ENCODE measurements around the gene ODAD2.

Gene ODAD2

DNA sequence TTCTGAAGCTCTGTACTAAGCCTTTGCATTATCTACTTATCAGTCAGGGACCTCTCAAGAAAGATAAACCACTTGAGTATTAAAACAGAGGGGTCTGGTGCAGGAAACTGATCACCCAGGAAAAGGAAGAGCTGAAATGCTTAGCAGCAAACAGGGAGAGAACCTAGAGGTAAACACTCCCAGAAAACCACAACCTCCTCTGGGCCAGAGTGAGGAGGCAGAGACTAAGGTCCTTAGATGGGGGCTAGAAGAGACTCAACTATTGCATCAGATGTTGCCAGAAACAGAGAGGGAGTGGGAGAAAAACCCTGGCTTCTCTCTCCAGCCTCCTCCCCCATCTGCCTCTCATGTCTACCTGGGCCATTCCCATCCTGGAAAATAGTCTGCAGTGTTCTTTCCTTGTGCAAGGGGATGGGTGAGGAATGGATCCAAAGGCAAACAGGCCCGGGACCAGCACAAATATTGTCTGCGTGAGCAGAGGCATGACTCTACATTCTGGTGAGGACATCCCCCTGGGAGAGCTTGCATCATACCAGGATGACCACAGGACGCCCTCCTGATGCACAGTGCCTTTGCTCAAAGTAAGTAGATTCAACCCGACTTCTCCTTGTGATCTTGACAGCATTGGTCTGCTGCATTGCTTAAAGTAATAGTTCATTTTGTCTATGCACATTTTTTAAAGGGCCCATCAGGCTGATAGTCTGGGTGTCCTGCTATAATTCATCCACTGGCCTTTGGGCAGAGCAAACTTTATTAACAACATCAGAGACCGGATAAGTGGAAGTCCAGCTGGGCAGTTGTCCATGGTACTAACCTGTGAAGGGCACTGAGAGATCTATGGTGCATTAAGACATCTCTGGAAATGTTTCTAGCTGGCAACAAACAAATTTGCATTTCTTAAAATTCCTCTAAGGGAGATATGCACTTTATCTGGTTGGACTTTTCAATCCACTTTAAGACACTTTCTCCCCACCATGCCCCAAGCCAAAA lies 22.4 kb upstream of the ODAD2 start:
- Histone ChIP-seq H3K4me3 (ENCODE audit: low read depth, low read length) (no peak overlapping the region), H3K27ac (no peak overlapping the region), H3K27me3 (replicated peaks) (no peaks in the 10 kb centered on the region), H3K36me3 (replicated peaks) (no peaks in the 10 kb centered on the region)
- TF ChIP-seq CTCF (IDR thresholded peaks at IDR 0.05; ENCODE audit: low read depth, low read length, missing control alignments): no peak
- DNase-seq: no peak
- in situ Hi-C loops (cut with HindIII; ENCODE audit: low pct_ligation_motif_present, low sequenced_read_pairs): no loop called here

DNA sequence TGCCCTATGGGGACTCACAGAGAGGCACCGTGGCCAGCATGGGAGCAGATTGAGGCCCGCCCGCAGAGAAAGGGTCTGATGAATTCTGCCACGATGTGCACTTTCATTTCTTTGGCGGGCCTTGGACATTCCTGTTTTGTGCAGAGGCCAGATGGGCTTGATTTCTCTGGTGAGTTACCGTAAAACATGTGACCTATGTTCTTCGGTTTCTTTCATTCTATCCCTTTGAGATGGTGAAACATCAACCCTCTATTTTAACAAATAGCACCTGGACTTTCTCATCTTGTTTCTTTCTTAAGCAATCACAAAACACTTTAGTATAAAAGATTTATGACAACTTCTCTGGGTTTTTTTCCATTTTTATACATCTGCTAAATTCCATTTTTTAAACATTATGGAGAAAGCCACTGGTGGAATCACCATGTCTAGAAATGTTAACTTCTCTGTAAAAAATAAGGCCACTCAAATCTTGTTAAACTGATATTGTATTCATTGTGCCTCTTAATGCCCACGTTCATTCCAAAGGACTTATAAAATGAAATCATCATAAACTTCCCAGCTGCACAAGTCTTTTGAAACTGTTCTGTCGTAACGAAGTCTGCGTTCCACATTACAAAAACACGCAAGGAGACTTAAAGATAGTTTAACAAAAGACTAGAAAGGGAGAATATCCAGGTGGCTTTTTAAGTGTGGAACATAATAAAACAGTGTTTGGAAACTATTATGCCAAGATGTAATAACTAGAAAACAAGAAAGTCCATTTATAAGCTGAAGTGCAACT lies 21.4 kb upstream of the ODAD2 start:
- no peak overlapping the region for H3K27ac ChIP-seq
- no peak overlapping the region for H3K4me3 ChIP-seq (ENCODE audit: low read depth, low read length)
- no peaks in the 10 kb centered on the region for H3K27me3 ChIP-seq (replicated peaks)
- no peak for TF ChIP-seq CTCF (IDR thresholded peaks at IDR 0.05; ENCODE audit: low read depth, low read length, missing control alignments)
- in situ Hi-C loops (cut with HindIII; ENCODE audit: low pct_ligation_motif_present, low sequenced_read_pairs): no loop called here
- DNase-seq: no peak
- H3K36me3 ChIP-seq (replicated peaks): no peaks in the 10 kb centered on the region

GRCh38 chr10:28014651-28015050 lies 15.8 kb upstream of the ODAD2 start:
- in situ Hi-C loops (cut with HindIII; ENCODE audit: low pct_ligation_motif_present, low sequenced_read_pairs): no loop called here
- no peak for TF ChIP-seq CTCF (IDR thresholded peaks at IDR 0.05; ENCODE audit: low read depth, low read length, missing control alignments)
- H3K36me3 ChIP-seq (replicated peaks): no peaks in the 10 kb centered on the region
- no peak for DNase-seq
- no peaks in the 10 kb centered on the region for H3K27me3 ChIP-seq (replicated peaks)
- H3K4me3 ChIP-seq (ENCODE audit: low read depth, low read length): no peak overlapping the region
- no peak overlapping the region for H3K27ac ChIP-seq

DNA sequence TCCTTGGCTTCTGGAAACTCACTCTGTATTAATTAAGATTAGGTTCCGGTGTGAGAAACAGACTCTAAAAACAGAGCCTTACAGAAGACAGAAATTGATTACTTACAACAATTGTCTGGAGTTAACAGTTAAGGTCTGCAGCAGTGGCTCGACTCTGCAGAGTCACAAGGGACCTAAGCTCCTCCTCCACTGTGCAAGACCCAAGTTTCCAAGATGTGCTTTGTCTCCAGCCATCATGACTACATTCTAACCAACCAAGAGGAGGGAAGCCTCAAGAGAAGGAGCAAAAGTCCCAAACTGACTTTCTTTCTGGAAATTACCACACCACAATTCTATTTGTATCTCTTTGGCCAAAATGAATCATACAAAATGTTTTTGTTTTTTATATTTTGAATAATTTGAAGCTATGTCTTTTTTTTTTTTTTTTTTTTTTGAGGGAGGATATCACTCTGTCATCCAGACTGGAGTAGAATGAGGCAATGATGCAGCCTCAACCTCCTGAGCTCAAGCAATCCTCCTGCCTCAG lies 14.2 kb upstream of the ODAD2 start:
- Histone ChIP-seq H3K36me3 (replicated peaks) (no peaks in the 10 kb centered on the region), H3K27ac (no peak overlapping the region), H3K27me3 (replicated peaks) (no peaks in the 10 kb centered on the region), H3K4me3 (ENCODE audit: low read depth, low read length) (no peak overlapping the region)
- in situ Hi-C loops (cut with HindIII; ENCODE audit: low pct_ligation_motif_present, low sequenced_read_pairs): no loop called here
- TF ChIP-seq CTCF (IDR thresholded peaks at IDR 0.05; ENCODE audit: low read depth, low read length, missing control alignments): no peak
- DNase-seq: no peak

- no peak for DNase-seq
- Histone ChIP-seq H3K27ac (no peak overlapping the region), H3K27me3 (replicated peaks) (no peaks in the 10 kb centered on the region), H3K4me3 (ENCODE audit: low read depth, low read length) (no peak overlapping the region), H3K36me3 (replicated peaks) (no peaks in the 10 kb centered on the region)
- no peak for TF ChIP-seq CTCF (IDR thresholded peaks at IDR 0.05; ENCODE audit: low read depth, low read length, missing control alignments)
- in situ Hi-C loops (cut with HindIII; ENCODE audit: low pct_ligation_motif_present, low sequenced_read_pairs): no loop called here
Measured at GRCh38 chr10:28010821-28011220, 11.9 kb upstream of the ODAD2 start.
